ENCODE measurements around the gene ZBED6.

GRCh38 chr1:203751051-203751450 is 44.4 kb upstream of the ZBED6 start:
- TF ChIP-seq CTCF (IDR thresholded peaks at IDR 0.05; ENCODE audit: low read length) (no peak), EZH2 (IDR thresholded peaks at IDR 0.05; ENCODE audit: borderline replicate concordance, low read length) (no peak)

Measured in OCI-LY1 (cell line).